BLaER1 treated with 17β-estradiol and CSF1 and Interleukin-3, amounts not matched to agents 10 nM and 100 nM (cell line): Measurements from ENCODE around the gene LRRC51.

Experiments
- H3K27ac ChIP-seq, 11 experiments: shearing (Covaris generic); formaldehyde crosslinking; 2 replicates each; pipeline ENCODE4 v1.8.1; 2022
- H3K27me3 ChIP-seq, 11 experiments: shearing (Covaris generic); formaldehyde crosslinking; 2 replicates each; pipeline ENCODE4 v1.8.1; 2022
- H3K36me3 ChIP-seq, 11 experiments: shearing (Covaris generic); formaldehyde crosslinking; 2 replicates each; pipeline ENCODE4 v1.8.1; 2022
- H3K4me1 ChIP-seq, 10 experiments: shearing (Covaris generic); formaldehyde crosslinking; 2 replicates each; pipeline ENCODE4 v1.8.1; 2022
- H3K4me2 ChIP-seq, 11 experiments: shearing (Covaris generic); formaldehyde crosslinking; 2 replicates each; pipeline ENCODE4 v1.8.1; 2022
- H3K4me3 ChIP-seq, 10 experiments: shearing (Covaris generic); formaldehyde crosslinking; 2 replicates each; pipeline ENCODE4 v1.8.1; 2022
- H3K9ac ChIP-seq, 11 experiments: shearing (Covaris generic); formaldehyde crosslinking; 2 replicates each; pipeline ENCODE4 v1.8.1; 2022
- H3K9me3 ChIP-seq, 11 experiments: shearing (Covaris generic); formaldehyde crosslinking; replicated peaks in 1 of 11; 2 replicates each; pipeline ENCODE4 v1.8.1; 2022
- H4K20me1 ChIP-seq, 11 experiments: shearing (Covaris generic); formaldehyde crosslinking; 2 replicates each; pipeline ENCODE4 v1.8.1; 2022
- Cebpa-rat ChIP-seq, 11 experiments: shearing (Covaris generic); IDR thresholded peaks; 2 replicates each; pipeline ENCODE4 v1.8.1; 2022

Gene LRRC51

DNA sequence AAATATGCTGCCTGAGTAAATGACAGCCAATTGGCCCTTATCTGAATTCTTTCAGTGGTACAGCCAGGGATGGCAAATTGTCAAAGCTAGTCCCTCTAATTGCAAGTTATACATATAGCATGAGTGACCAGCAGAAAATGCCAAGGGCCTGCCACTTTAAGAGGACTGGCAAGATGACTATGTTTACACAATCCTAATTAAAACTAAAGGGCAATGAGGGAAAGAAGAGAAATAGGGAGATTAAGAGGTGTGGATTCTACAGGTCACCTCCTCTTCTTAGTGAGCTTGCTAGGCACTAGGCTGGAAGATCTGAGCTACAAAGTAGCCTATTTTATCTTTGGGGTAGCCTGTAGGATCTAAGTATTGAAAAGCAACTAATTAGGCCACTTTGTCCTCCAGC, 13.8 kb upstream of the LRRC51 start:
- H3K4me3 ChIP-seq = peak overlapping the region in 1 of 10 experiments; percentile 18; a peak in 1 of 20 replicates
- no peaks in the 10 kb centered on the region for H3K9me3 ChIP-seq
- peaks cover 31 to 64% (median 57%) of the 10 kb centered on the region in 11 experiments; a peak in 21 of 22 replicates for H3K36me3 ChIP-seq
- TF ChIP-seq Cebpa-rat (IDR thresholded peaks at IDR 0.05) = no peak
- peaks cover 0 to 44% (median 15%) of the 10 kb centered on the region in 11 experiments; a peak in 13 of 22 replicates for H4K20me1 ChIP-seq
- peak overlapping the region in 2 of 11 experiments; percentile 61 to 76; a peak in 5 of 22 replicates for H3K9ac ChIP-seq
- H3K27me3 ChIP-seq = no peaks in the 10 kb centered on the region
- H3K27ac ChIP-seq = peak overlapping the region in 3 of 11 experiments; percentile 1 to 8 (median 4); a peak in 2 of 22 replicates
- H3K4me1 ChIP-seq = peaks cover 52 to 73% (median 59%) of the 10 kb centered on the region in 10 experiments
- peak overlapping the region in 7 of 11 experiments; percentile 20 to 91 (median 82); a peak in 10 of 22 replicates for H3K4me2 ChIP-seq

DNA sequence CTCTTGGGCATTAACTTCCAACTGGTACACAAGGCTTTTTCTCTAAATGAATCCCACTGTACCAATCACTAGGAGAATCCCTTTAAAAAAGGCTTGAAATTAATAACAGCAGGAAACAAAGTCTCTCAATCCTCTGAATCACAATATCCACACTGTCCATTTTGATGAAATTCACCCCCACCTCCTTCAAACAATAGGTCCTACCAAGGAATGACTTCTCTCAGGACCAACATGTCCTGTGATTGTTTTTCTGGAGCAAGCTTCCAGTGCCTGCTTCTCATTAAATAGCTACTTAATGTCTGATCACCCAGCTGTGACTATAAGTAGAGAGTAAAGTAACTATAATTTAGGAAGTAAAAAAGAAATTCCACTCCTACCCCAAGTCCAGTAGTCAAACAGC, 13.4 kb upstream of the LRRC51 start:
- peaks cover 0 to 47% (median 13%) of the 10 kb centered on the region in 11 experiments; a peak in 11 of 22 replicates for H4K20me1 ChIP-seq
- H3K9ac ChIP-seq = peak overlapping the region in 2 of 11 experiments; percentile 61 to 76; a peak in 4 of 22 replicates
- H3K27ac ChIP-seq = peak overlapping the region in 3 of 11 experiments; percentile 1 to 8 (median 4); a peak in 2 of 22 replicates
- H3K36me3 ChIP-seq = peaks cover 29 to 60% (median 55%) of the 10 kb centered on the region in 11 experiments; a peak in 21 of 22 replicates
- no peaks in the 10 kb centered on the region for H3K27me3 ChIP-seq
- H3K4me2 ChIP-seq = peak overlapping the region in 7 of 11 experiments; percentile 20 to 91 (median 82); a peak in 10 of 22 replicates
- H3K4me3 ChIP-seq = peak overlapping the region in 1 of 10 experiments; percentile 18; a peak in 1 of 20 replicates
- TF ChIP-seq Cebpa-rat (IDR thresholded peaks at IDR 0.05) = no peak
- H3K9me3 ChIP-seq = no peaks in the 10 kb centered on the region
- peaks cover 52 to 73% (median 60%) of the 10 kb centered on the region in 10 experiments for H3K4me1 ChIP-seq

DNA sequence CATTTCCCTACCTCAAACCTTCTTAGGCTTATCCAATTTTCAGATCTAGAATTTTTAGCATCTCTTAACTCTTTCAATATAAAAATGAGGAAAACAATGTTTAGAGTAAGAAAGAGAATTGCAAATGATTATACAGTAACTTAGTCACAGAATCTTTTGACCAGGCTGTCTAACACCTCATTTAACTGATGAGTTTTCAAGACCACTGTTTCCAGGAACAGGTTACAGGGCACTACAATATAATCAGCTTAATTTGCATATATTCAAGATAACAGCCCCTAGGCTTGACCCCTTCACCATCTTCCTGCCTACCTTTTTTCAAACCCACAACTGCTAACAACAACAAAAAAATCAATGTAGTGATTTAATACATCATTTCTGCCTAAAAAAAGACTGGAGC, 13.0 kb upstream of the LRRC51 start:
- peak overlapping the region in 10 of 11 experiments; percentile 74 to 91 (median 83); a peak in 17 of 22 replicates for H3K4me2 ChIP-seq
- H3K36me3 ChIP-seq = peaks cover 24 to 56% (median 51%) of the 10 kb centered on the region in 11 experiments; a peak in 21 of 22 replicates
- no peaks in the 10 kb centered on the region for H3K27me3 ChIP-seq
- H3K4me3 ChIP-seq = peak overlapping the region in 2 of 10 experiments; percentile 50 to 60; a peak in 2 of 20 replicates
- no peak for TF ChIP-seq Cebpa-rat (IDR thresholded peaks at IDR 0.05)
- peak overlapping the region in 2 of 11 experiments; percentile 61 to 76; a peak in 3 of 22 replicates for H3K9ac ChIP-seq
- no peaks in the 10 kb centered on the region for H3K9me3 ChIP-seq
- H3K4me1 ChIP-seq = peaks cover 54 to 73% (median 62%) of the 10 kb centered on the region in 10 experiments
- peak overlapping the region in 4 of 11 experiments; percentile 20 to 89 (median 84); a peak in 3 of 22 replicates for H3K27ac ChIP-seq
- H4K20me1 ChIP-seq = peaks cover 0 to 51% (median 12%) of the 10 kb centered on the region in 11 experiments; a peak in 10 of 22 replicates

DNA sequence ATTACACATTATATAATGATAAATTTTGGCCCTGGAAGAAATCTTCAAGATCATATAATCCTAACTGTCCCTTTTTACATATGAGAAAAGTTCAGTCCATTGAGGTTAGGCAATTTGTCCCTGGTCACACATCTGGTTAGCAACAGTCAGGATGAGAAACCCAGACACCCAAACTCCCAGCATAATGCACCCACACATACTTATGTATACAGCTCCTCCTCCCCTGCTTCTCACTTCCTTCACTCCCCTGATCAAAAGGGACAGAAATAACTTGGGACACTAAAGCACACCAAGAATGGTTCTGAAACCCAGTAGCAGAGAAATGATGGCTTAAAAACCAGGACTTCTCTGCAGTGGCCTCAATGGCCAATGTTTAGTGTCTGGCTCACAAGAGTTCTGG, 11.4 kb upstream of the LRRC51 start:
- H3K9ac ChIP-seq = peak overlapping the region; percentile 39 to 78 (median 69); a peak in 21 of 22 replicates
- H3K27ac ChIP-seq = peak overlapping the region; percentile 57 to 89 (median 79)
- H4K20me1 ChIP-seq = peaks cover 0 to 60% (median 11%) of the 10 kb centered on the region in 11 experiments; a peak in 10 of 22 replicates
- H3K4me3 ChIP-seq = peak overlapping the region in 9 of 10 experiments; percentile 13 to 62 (median 48); a peak in 16 of 20 replicates
- peak overlapping the region; percentile 71 to 91 (median 82) for H3K4me2 ChIP-seq
- H3K36me3 ChIP-seq = peaks cover 13 to 52% (median 38%) of the 10 kb centered on the region in 11 experiments; a peak in 21 of 22 replicates
- no peaks in the 10 kb centered on the region for H3K9me3 ChIP-seq
- no peak for TF ChIP-seq Cebpa-rat (IDR thresholded peaks at IDR 0.05)
- peaks cover 63 to 88% (median 72%) of the 10 kb centered on the region in 10 experiments for H3K4me1 ChIP-seq
- no peaks in the 10 kb centered on the region for H3K27me3 ChIP-seq

DNA sequence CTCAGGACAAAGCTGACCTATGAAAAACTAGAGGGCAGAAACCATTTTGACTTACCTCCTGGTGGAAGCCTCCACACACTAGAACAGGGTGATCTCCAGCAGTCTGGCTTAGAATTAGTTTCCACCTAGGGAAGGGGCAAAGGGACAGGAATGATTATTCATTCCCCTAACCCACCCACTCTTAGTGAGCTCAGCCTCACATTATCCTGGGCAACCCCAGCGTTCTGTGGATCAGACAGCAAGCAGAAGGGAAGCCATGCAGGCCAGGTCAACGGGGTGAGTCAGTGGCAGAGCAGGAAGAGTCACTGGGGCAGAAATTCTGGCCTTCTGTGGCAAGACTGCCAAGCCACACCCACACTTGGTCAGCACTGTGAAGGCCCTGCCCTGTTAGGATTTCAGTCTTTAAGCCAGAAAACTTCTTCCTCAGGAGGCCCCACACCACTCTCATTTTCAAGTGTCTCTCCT, 10.8 kb upstream of the LRRC51 start:
- Histone ChIP-seq H3K36me3 (peaks cover 7 to 51% (median 36%) of the 10 kb centered on the region in 11 experiments; a peak in 18 of 22 replicates), H3K4me2 (peak overlapping the region; percentile 71 to 91 (median 82))
- peak in 1 of 11 experiments; percentile 40; a peak in 2 of 22 replicates for TF ChIP-seq Cebpa-rat (IDR thresholded peaks at IDR 0.05)

DNA sequence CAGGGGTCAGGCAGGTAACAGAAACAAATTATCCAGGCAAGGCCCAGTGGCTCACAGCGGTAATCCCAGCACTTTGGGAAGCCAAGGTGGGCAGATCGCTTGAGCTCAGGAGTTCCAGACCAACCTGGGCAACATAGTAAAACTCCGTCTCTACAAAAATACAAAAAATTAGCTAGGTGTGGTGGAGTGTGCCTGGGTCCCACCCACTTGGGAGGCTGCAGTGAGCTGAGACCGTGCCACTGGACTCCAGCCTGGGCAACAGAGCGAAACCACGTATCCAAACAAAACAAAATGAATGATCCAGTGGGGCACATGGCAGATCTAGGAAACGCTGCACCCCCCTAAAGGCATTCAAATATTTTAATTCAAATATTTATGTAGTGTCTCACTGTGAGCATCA, 10.2 kb upstream of the LRRC51 start:
- peaks cover 0 to 70% (median 9%) of the 10 kb centered on the region in 11 experiments; a peak in 8 of 22 replicates for H4K20me1 ChIP-seq
- H3K27me3 ChIP-seq = no peaks in the 10 kb centered on the region
- peaks cover 68 to 99% (median 82%) of the 10 kb centered on the region in 10 experiments for H3K4me1 ChIP-seq
- H3K27ac ChIP-seq = peak overlapping the region; percentile 57 to 89 (median 79)
- peak overlapping the region; percentile 39 to 78 (median 69); a peak in 21 of 22 replicates for H3K9ac ChIP-seq
- H3K4me2 ChIP-seq = peak overlapping the region; percentile 71 to 91 (median 82)
- TF ChIP-seq Cebpa-rat (IDR thresholded peaks at IDR 0.05) = no peak
- H3K36me3 ChIP-seq = peaks cover 7 to 57% (median 37%) of the 10 kb centered on the region in 11 experiments; a peak in 18 of 22 replicates
- no peaks in the 10 kb centered on the region for H3K9me3 ChIP-seq
- peak overlapping the region in 8 of 10 experiments; percentile 8 to 60 (median 44); a peak in 13 of 20 replicates for H3K4me3 ChIP-seq

More for the DNA sequence above, 10.8 kb upstream of the LRRC51 start:
- H3K4me1 ChIP-seq = peaks cover 63 to 94% (median 75%) of the 10 kb centered on the region in 10 experiments
- H3K27ac ChIP-seq = peak overlapping the region; percentile 57 to 89 (median 79)
- no peaks in the 10 kb centered on the region for H3K27me3 ChIP-seq
- H3K9me3 ChIP-seq = no peaks in the 10 kb centered on the region
- peak overlapping the region; percentile 13 to 62 (median 44); a peak in 16 of 20 replicates for H3K4me3 ChIP-seq
- H4K20me1 ChIP-seq = peaks cover 0 to 66% (median 9%) of the 10 kb centered on the region in 11 experiments; a peak in 8 of 22 replicates
- peak overlapping the region; percentile 39 to 78 (median 69) for H3K9ac ChIP-seq

DNA sequence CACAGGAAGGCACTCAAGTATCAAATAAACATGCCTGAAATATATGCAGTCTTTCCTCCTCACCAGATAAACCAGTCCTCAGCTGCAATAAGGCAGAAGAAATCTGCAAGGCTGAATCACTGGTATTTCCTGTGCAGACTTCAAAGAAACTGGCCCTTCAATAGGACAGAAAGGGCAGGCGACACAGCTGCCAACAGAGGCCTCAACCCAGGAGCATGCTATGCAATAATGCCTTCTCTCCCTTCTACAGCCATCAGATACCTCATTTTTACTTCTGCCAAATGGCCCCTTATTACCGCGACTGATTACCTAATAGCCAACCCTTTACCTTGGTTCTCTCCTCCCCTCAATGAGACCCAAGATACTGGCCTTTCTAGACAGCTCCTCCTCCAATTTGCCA, 8.3 kb upstream of the LRRC51 start:
- Histone ChIP-seq H3K9ac (peak overlapping the region; percentile 3 to 54 (median 39); a peak in 14 of 22 replicates), H3K4me2 (peak overlapping the region; percentile 68 to 91 (median 77)), H3K4me1 (peaks cover 65 to 98% (median 76%) of the 10 kb centered on the region in 10 experiments), H3K4me3 (peak overlapping the region in 1 of 10 experiments; percentile 8; a peak in 1 of 20 replicates), H4K20me1 (peaks cover 0 to 71% (median 0%) of the 10 kb centered on the region in 11 experiments; a peak in 7 of 22 replicates), H3K27me3 (no peaks in the 10 kb centered on the region), H3K9me3 (no peaks in the 10 kb centered on the region), H3K36me3 (peaks cover 7 to 50% (median 34%) of the 10 kb centered on the region in 11 experiments; a peak in 19 of 22 replicates), H3K27ac (peak overlapping the region in 10 of 11 experiments; percentile 37 to 79 (median 60); a peak in 18 of 22 replicates)
- peak in 3 of 11 experiments; percentile 17 to 61 (median 22); a peak in 1 of 22 replicates for TF ChIP-seq Cebpa-rat (IDR thresholded peaks at IDR 0.05)

DNA sequence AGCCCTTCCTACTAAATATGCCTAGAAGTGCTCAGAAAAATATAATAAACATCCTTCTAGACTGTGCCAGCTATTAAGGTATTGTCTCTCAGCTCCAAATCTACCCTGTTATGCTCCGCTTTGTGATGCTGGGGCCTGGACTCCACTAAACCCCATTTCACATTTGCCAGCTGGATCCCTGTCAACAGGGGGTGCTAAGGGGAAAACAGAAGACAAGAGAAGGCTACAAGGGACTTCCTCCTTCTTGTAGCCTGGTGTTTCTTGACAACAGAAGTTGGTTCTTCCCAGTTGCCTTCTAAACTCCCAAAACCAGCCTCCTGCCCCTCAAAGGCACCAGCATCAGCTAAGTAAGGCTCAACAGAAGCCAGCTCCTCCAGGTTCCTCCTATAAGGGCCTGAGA, 5.5 kb upstream of the LRRC51 start:
- Histone ChIP-seq H3K9me3 (no peaks in the 10 kb centered on the region), H3K27me3 (no peaks in the 10 kb centered on the region), H3K36me3 (peaks cover 0 to 45% (median 22%) of the 10 kb centered on the region in 11 experiments; a peak in 16 of 22 replicates), H3K27ac (peak overlapping the region in 8 of 11 experiments; percentile 27 to 76 (median 66); a peak in 14 of 22 replicates), H4K20me1 (peaks cover 0 to 72% (median 12%) of the 10 kb centered on the region in 11 experiments; a peak in 10 of 22 replicates), H3K9ac (peak overlapping the region in 5 of 11 experiments; percentile 19 to 73 (median 53); a peak in 6 of 22 replicates), H3K4me1 (peaks cover 63 to 95% (median 72%) of the 10 kb centered on the region in 10 experiments), H3K4me2 (peak overlapping the region in 10 of 11 experiments; percentile 3 to 91 (median 36); a peak in 16 of 22 replicates), H3K4me3 (peak overlapping the region in 2 of 10 experiments; percentile 31 to 45; a peak in 3 of 20 replicates)
- TF ChIP-seq Cebpa-rat (IDR thresholded peaks at IDR 0.05) = no peak
